HEK293 (cell line): Measurements from ENCODE around the gene TET1.

ENCODE experiments used
- GLIS2 ChIP-seq: fragments of 450-650 bp; formaldehyde crosslinking; IDR thresholded peaks from 2 replicates; pipeline ENCODE4 v1.5.1; 2016; ENCODE audit warnings: missing biosample characterization, missing genetic modification characterization
- WT1 ChIP-seq: fragments of 450-650 bp; formaldehyde crosslinking; IDR thresholded peaks from 2 replicates; pipeline ENCODE4 v1.5.1; 2016; ENCODE audit warnings: missing biosample characterization, missing genetic modification characterization
- ZFP41 ChIP-seq: fragments of 450-650 bp; formaldehyde crosslinking; IDR thresholded peaks from 2 replicates; pipeline ENCODE4 v1.5.1; 2016; ENCODE audit warnings: missing biosample characterization, missing genetic modification characterization, borderline replicate concordance
- ZFP69B ChIP-seq: fragments of 450-650 bp; formaldehyde crosslinking; IDR thresholded peaks from 2 replicates; pipeline ENCODE4 v1.5.1; 2016; ENCODE audit warnings: missing biosample characterization, missing genetic modification characterization
- ZNF132 ChIP-seq: fragments of 450-650 bp; formaldehyde crosslinking; IDR thresholded peaks from 2 replicates; pipeline ENCODE4 v1.5.1; 2017; ENCODE audit warnings: missing biosample characterization, missing genetic modification characterization, borderline replicate concordance
- ZNF2 ChIP-seq: fragments of 450-650 bp; formaldehyde crosslinking; IDR thresholded peaks from 2 replicates; pipeline ENCODE4 v1.5.1; 2016; ENCODE audit warnings: missing biosample characterization, missing genetic modification characterization
- ZNF221 ChIP-seq: fragments of 450-650 bp; formaldehyde crosslinking; IDR thresholded peaks from 2 replicates; pipeline ENCODE4 v1.5.1; 2017; ENCODE audit warnings: missing biosample characterization, missing genetic modification characterization, borderline replicate concordance
- ZNF239 ChIP-seq: fragments of 450-650 bp; formaldehyde crosslinking; IDR thresholded peaks from 2 replicates; pipeline ENCODE4 v1.5.1; 2016; ENCODE audit warnings: missing biosample characterization, missing genetic modification characterization
- ZNF266 ChIP-seq: fragments of 450-650 bp; formaldehyde crosslinking; IDR thresholded peaks from 2 replicates; pipeline ENCODE4 v1.5.1; 2016; ENCODE audit warnings: missing biosample characterization, missing genetic modification characterization, low read depth
- ZNF292 ChIP-seq: fragments of 450-650 bp; formaldehyde crosslinking; IDR thresholded peaks from 2 replicates; pipeline ENCODE4 v1.5.1; 2016; ENCODE audit warnings: low read depth, missing biosample characterization, missing genetic modification characterization, borderline replicate concordance
- ZNF433 ChIP-seq: fragments of 450-650 bp; formaldehyde crosslinking; IDR thresholded peaks from 2 replicates; pipeline ENCODE4 v1.5.1; 2016; ENCODE audit warnings: missing biosample characterization, missing genetic modification characterization, low read depth
- ZNF510 ChIP-seq: fragments of 450-650 bp; formaldehyde crosslinking; IDR thresholded peaks from 2 replicates; pipeline ENCODE4 v1.5.1; 2018; ENCODE audit warnings: mild to moderate bottlenecking, missing genetic modification characterization, missing biosample characterization; ENCODE audit not compliant: insufficient replicate concordance
- ZNF514 ChIP-seq: fragments of 450-650 bp; formaldehyde crosslinking; IDR thresholded peaks from 2 replicates; pipeline ENCODE4 v1.5.1; 2016; ENCODE audit warnings: missing biosample characterization, missing genetic modification characterization
- ZNF521 ChIP-seq: fragments of 450-650 bp; formaldehyde crosslinking; IDR thresholded peaks from 2 replicates; pipeline ENCODE4 v1.5.1; 2017; ENCODE audit warnings: missing biosample characterization, mild to moderate bottlenecking, missing genetic modification characterization
- ZNF529 ChIP-seq: fragments of 450-650 bp; formaldehyde crosslinking; IDR thresholded peaks from 2 replicates; pipeline ENCODE4 v1.5.1; 2017; ENCODE audit warnings: missing genetic modification characterization, missing biosample characterization; ENCODE audit not compliant: insufficient replicate concordance
- ZNF600 ChIP-seq: fragments of 450-650 bp; formaldehyde crosslinking; IDR thresholded peaks from 2 replicates; pipeline ENCODE4 v1.5.1; 2016; ENCODE audit warnings: missing biosample characterization, missing genetic modification characterization
- ZNF624 ChIP-seq: fragments of 450-650 bp; formaldehyde crosslinking; IDR thresholded peaks from 2 replicates; pipeline ENCODE4 v1.5.1; 2017; ENCODE audit warnings: missing biosample characterization, missing genetic modification characterization
- ZNF654 ChIP-seq: fragments of 450-650 bp; formaldehyde crosslinking; IDR thresholded peaks from 2 replicates; pipeline ENCODE4 v1.5.1; 2016; ENCODE audit warnings: low read depth, missing biosample characterization, missing genetic modification characterization
- ZNF768 ChIP-seq: fragments of 450-650 bp; formaldehyde crosslinking; IDR thresholded peaks from 2 replicates; pipeline ENCODE4 v1.5.1; 2018; ENCODE audit warnings: missing biosample characterization, mild to moderate bottlenecking, missing genetic modification characterization
- ZNF837 ChIP-seq: fragments of 450-650 bp; formaldehyde crosslinking; IDR thresholded peaks from 2 replicates; pipeline ENCODE4 v1.5.1; 2016; ENCODE audit warnings: missing biosample characterization, missing genetic modification characterization
- ZNF843 ChIP-seq: fragments of 450-650 bp; formaldehyde crosslinking; IDR thresholded peaks from 2 replicates; pipeline ENCODE4 v1.5.1; 2016; ENCODE audit warnings: missing biosample characterization, missing genetic modification characterization
- TF ChIP-seq, protein P1 (sequence below): fragments of 450-650 bp; formaldehyde crosslinking; IDR thresholded peaks from 2 replicates; pipeline ENCODE4; 2016; ENCODE audit warnings: missing biosample characterization, missing genetic modification characterization
- TF ChIP-seq, protein P2 (sequence below): fragments of 450-650 bp; formaldehyde crosslinking; IDR thresholded peaks from 2 replicates; pipeline ENCODE4 v1.5.1; 2017; ENCODE audit warnings: missing biosample characterization, missing genetic modification characterization
- TF ChIP-seq, protein P3 (sequence below): fragments of 450-650 bp; formaldehyde crosslinking; IDR thresholded peaks from 2 replicates; pipeline ENCODE4 v1.5.1; 2016; ENCODE audit warnings: missing biosample characterization, missing genetic modification characterization
- TF ChIP-seq, protein P4 (sequence below): fragments of 450-650 bp; formaldehyde crosslinking; IDR thresholded peaks from 2 replicates; pipeline ENCODE4 v1.5.1; 2016; ENCODE audit warnings: missing biosample characterization, missing genetic modification characterization
- TF ChIP-seq, protein P5 (sequence below): fragments of 450-650 bp; formaldehyde crosslinking; IDR thresholded peaks from 2 replicates; pipeline ENCODE4 v1.5.1; 2016; ENCODE audit warnings: missing biosample characterization, missing genetic modification characterization, low read depth
- TF ChIP-seq, protein P6 (sequence below): fragments of 450-650 bp; formaldehyde crosslinking; IDR thresholded peaks from 2 replicates; pipeline ENCODE4 v1.5.1; 2016; ENCODE audit warnings: missing biosample characterization, missing genetic modification characterization
- TF ChIP-seq, protein P7 (sequence below): fragments of 450-650 bp; formaldehyde crosslinking; IDR thresholded peaks from 2 replicates; pipeline ENCODE4 v1.5.1; 2016; ENCODE audit warnings: missing biosample characterization, missing genetic modification characterization
- TF ChIP-seq, protein P8 (sequence below): fragments of 450-650 bp; formaldehyde crosslinking; IDR thresholded peaks from 2 replicates; pipeline ENCODE4 v1.5.1; 2017; ENCODE audit warnings: missing biosample characterization, missing genetic modification characterization

The TET1 gene

DNA sequence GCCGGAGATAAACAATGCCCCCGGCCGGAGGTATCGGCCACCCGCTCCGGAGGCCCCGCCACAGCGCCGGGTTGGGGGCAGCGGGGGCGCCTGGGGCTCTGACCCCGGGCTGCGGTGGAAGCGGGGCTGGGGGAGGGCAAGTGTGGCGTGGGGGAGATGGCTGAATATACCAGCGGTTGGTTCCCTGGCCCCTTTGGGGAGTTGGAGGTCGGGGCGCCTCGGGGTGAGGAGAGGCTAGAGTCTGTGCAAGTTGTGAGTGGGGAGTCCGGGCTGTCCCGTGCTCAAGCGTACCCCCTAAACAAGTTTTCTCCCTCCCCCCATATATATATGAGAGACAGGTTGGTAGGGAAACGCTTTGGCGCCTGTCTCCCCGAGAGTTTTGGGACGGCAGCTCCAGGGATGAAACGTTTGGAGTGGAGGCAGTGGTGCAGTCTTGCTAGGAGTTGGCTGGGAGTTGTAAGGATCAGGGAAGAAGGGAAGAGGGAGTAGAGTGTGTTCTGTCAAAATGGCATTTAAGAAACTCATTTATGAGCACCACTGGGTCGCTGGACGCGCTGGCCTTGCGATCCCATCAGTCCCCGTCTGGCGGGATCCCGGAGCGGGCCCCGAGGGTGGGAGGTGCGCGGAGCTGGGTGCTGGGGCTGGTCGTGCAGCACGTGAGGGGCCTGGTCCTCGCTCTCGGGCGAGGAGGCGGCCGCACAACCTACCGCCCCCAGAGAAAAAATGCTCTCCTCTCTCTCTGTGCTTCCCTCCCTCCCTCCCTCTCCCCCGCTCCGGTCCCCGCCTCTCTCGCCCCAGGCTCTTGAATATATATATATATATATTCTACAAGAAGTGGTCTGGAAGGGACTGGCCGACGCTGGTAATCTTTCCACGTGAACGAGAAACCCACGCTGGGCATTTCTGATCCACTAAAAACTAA lies 1.1 kb downstream of the TET1 start (continued):
- TF ChIP-seq ZNF514 (tag by site-specific recombination) (no peak), ZNF521 (tag by site-specific recombination) (no peak), WT1 (tag by site-specific recombination) (peak; percentile 42; the same call in 1 of the 2 replicates), GLIS2 (no peak; the same call in none of the 2 replicates), ZNF292 (tag by site-specific recombination) (no peak), ZNF266 (no peak), ZNF654 (no peak), ZNF768 (tag by site-specific recombination) (no peak), ZNF221 (no peak), ZFP41 (no peak), ZNF843 (tag by site-specific recombination) (no peak), ZNF624 (tag by site-specific recombination) (no peak), ZNF510 (tag by site-specific recombination) (no peak), ZNF2 (tag by site-specific recombination) (peak; percentile 76), ZNF600 (tag by site-specific recombination) (peak; percentile 89), ZNF433 (tag by site-specific recombination) (no peak), ZNF132 (tag by site-specific recombination) (no peak), ZNF529 (tag by site-specific recombination) (no peak), ZNF239 (no peak), ZFP69B (tag by site-specific recombination) (no peak), ZNF837 (no peak)
- TF ChIP-seq, protein P1, sequence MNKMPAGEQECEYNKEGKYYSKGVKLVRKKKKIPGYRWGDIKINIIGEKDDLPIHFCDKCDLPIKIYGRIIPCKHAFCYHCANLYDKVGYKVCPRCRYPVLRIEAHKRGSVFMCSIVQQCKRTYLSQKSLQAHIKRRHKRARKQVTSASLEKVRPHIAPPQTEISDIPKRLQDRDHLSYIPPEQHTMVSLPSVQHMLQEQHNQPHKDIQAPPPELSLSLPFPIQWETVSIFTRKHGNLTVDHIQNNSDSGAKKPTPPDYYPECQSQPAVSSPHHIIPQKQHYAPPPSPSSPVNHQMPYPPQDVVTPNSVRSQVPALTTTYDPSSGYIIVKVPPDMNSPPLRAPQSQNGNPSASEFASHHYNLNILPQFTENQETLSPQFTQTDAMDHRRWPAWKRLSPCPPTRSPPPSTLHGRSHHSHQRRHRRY (tag by site-specific recombination) = no peak
- TF ChIP-seq, protein P2, sequence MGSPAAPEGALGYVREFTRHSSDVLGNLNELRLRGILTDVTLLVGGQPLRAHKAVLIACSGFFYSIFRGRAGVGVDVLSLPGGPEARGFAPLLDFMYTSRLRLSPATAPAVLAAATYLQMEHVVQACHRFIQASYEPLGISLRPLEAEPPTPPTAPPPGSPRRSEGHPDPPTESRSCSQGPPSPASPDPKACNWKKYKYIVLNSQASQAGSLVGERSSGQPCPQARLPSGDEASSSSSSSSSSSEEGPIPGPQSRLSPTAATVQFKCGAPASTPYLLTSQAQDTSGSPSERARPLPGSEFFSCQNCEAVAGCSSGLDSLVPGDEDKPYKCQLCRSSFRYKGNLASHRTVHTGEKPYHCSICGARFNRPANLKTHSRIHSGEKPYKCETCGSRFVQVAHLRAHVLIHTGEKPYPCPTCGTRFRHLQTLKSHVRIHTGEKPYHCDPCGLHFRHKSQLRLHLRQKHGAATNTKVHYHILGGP (tag by site-specific recombination) = no peak
- TF ChIP-seq, protein P3, sequence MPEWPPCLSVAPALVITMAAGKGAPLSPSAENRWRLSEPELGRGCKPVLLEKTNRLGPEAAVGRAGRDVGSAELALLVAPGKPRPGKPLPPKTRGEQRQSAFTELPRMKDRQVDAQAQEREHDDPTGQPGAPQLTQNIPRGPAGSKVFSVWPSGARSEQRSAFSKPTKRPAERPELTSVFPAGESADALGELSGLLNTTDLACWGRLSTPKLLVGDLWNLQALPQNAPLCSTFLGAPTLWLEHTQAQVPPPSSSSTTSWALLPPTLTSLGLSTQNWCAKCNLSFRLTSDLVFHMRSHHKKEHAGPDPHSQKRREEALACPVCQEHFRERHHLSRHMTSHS (tag by site-specific recombination) = no peak
- TF ChIP-seq, protein P4, sequence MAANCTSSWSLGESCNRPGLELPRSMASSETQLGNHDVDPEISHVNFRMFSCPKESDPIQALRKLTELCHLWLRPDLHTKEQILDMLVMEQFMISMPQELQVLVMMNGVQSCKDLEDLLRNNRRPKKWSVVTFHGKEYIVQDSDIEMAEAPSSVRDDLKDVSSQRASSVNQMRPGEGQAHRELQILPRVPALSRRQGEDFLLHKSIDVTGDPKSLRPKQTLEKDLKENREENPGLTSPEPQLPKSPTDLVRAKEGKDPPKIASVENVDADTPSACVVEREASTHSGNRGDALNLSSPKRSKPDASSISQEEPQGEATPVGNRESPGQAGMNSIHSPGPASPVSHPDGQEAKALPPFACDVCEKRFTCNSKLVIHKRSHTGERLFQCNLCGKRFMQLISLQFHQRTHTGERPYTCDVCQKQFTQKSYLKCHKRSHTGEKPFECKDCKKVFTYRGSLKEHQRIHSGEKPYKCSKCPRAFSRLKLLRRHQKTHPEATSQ (tag by site-specific recombination) = no peak
- TF ChIP-seq, protein P5, sequence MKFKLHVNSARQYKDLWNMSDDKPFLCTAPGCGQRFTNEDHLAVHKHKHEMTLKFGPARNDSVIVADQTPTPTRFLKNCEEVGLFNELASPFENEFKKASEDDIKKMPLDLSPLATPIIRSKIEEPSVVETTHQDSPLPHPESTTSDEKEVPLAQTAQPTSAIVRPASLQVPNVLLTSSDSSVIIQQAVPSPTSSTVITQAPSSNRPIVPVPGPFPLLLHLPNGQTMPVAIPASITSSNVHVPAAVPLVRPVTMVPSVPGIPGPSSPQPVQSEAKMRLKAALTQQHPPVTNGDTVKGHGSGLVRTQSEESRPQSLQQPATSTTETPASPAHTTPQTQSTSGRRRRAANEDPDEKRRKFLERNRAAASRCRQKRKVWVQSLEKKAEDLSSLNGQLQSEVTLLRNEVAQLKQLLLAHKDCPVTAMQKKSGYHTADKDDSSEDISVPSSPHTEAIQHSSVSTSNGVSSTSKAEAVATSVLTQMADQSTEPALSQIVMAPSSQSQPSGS (tag by site-specific recombination) = no peak
- TF ChIP-seq, protein P6, sequence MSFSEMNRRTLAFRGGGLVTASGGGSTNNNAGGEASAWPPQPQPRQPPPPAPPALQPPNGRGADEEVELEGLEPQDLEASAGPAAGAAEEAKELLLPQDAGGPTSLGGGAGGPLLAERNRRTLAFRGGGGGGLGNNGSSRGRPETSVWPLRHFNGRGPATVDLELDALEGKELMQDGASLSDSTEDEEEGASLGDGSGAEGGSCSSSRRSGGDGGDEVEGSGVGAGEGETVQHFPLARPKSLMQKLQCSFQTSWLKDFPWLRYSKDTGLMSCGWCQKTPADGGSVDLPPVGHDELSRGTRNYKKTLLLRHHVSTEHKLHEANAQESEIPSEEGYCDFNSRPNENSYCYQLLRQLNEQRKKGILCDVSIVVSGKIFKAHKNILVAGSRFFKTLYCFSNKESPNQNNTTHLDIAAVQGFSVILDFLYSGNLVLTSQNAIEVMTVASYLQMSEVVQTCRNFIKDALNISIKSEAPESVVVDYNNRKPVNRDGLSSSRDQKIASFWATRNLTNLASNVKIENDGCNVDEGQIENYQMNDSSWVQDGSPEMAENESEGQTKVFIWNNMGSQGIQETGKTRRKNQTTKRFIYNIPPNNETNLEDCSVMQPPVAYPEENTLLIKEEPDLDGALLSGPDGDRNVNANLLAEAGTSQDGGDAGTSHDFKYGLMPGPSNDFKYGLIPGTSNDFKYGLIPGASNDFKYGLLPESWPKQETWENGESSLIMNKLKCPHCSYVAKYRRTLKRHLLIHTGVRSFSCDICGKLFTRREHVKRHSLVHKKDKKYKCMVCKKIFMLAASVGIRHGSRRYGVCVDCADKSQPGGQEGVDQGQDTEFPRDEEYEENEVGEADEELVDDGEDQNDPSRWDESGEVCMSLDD (tag by site-specific recombination) = peak; percentile 79
- TF ChIP-seq, protein P7, sequence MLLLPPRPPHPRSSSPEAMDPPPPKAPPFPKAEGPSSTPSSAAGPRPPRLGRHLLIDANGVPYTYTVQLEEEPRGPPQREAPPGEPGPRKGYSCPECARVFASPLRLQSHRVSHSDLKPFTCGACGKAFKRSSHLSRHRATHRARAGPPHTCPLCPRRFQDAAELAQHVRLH = no peak
- TF ChIP-seq, protein P8, sequence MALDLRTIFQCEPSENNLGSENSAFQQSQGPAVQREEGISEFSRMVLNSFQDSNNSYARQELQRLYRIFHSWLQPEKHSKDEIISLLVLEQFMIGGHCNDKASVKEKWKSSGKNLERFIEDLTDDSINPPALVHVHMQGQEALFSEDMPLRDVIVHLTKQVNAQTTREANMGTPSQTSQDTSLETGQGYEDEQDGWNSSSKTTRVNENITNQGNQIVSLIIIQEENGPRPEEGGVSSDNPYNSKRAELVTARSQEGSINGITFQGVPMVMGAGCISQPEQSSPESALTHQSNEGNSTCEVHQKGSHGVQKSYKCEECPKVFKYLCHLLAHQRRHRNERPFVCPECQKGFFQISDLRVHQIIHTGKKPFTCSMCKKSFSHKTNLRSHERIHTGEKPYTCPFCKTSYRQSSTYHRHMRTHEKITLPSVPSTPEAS (tag by site-specific recombination) = no peak
